K562 (cell line): ENCODE measurements around the gene ZSCAN12. TPM values are rescaled to one million over a fixed set of nuclear protein-coding genes. Genes with fewer than 3 reads are reported as not detected.

ENCODE experiments used
- ARID4B ChIP-seq: sonication (generic); formaldehyde crosslinking; IDR thresholded peaks from 2 replicates; pipeline ENCODE4 v1.8.0; 2022; ENCODE audit warnings: mild to moderate bottlenecking, missing genetic modification reagents
- CBFA2T3 ChIP-seq: fragments of 450-650 bp; IDR thresholded peaks from 2 replicates; pipeline ENCODE4 v1.6.1; 2017
- CBX2 ChIP-seq: fragments of 200-600 bp; sonication (generic); IDR thresholded peaks from one replicate; pipeline ENCODE4 v1.6.1; 2012; ENCODE audit warnings: mild to moderate bottlenecking, low read length, inconsistent platforms; ENCODE audit not compliant: insufficient read depth, poor library complexity, severe bottlenecking
- CCNT2 ChIP-seq: IDR thresholded peaks from 2 replicates; pipeline ENCODE4 v1.6.1; 2011; ENCODE audit warnings: borderline replicate concordance, low read depth, mild to moderate bottlenecking, moderate library complexity, mixed read lengths, low read length; ENCODE audit not compliant: insufficient read length; ENCODE audit errors: extremely low read depth
- CREM ChIP-seq: IDR thresholded peaks from 2 replicates; pipeline ENCODE4 v1.6.1; 2014; ENCODE audit warnings: antibody characterized with exemption, low read depth
- CTCFL ChIP-seq: IDR thresholded peaks from 2 replicates; pipeline ENCODE4 v1.6.1; 2011; ENCODE audit warnings: borderline replicate concordance, low read depth, mild to moderate bottlenecking, moderate library complexity, low read length; ENCODE audit not compliant: insufficient read depth, poor library complexity, severe bottlenecking
- HDAC8 ChIP-seq: fragments of 450-650 bp; IDR thresholded peaks from 2 replicates; pipeline ENCODE4 v1.6.1; 2016; ENCODE audit warnings: mild to moderate bottlenecking, missing genetic modification characterization, moderate library complexity, missing compliant biosample characterization
- MXD1 ChIP-seq: fragments of 250-450 bp; sonication (Bioruptor Pico); IDR thresholded peaks from 2 replicates; pipeline ENCODE4 v1.8.0; 2021; ENCODE audit warnings: borderline replicate concordance, mild to moderate bottlenecking, moderate library complexity; ENCODE audit not compliant: poor library complexity, severe bottlenecking
- PHF8 ChIP-seq: fragments of 200-600 bp; sonication (generic); IDR thresholded peaks from 2 replicates; pipeline ENCODE4 v1.6.1; 2012; ENCODE audit warnings: mixed run types, mild to moderate bottlenecking, inconsistent platforms, low read length, moderate library complexity, borderline replicate concordance
- PRMT5 ChIP-seq: sonication (generic); formaldehyde crosslinking; IDR thresholded peaks from 2 replicates; pipeline ENCODE4 v1.5.0; 2020; ENCODE audit warnings: missing genetic modification reagents
- RFX5 ChIP-seq: IDR thresholded peaks from 2 replicates; pipeline ENCODE4 v1.6.1; 2011; ENCODE audit warnings: low read depth, mild to moderate bottlenecking, improper control_type of control experiment, low read length
- SAP30 ChIP-seq: fragments of 200-600 bp; sonication (generic); IDR thresholded peaks from 2 replicates; pipeline ENCODE4 v1.6.1; 2012; ENCODE audit warnings: borderline replicate concordance, low read depth, mild to moderate bottlenecking, moderate library complexity, low read length, control low read depth, inconsistent platforms; ENCODE audit not compliant: insufficient read depth, poor library complexity, severe bottlenecking
- SIN3B ChIP-seq: fragments of 450-650 bp; IDR thresholded peaks from 2 replicates; pipeline ENCODE4 v1.6.1; 2017; ENCODE audit warnings: low read depth, mild to moderate bottlenecking, moderate library complexity
- TAF9B ChIP-seq: fragments of 450-650 bp; IDR thresholded peaks from 2 replicates; pipeline ENCODE4 v1.6.1; 2018; ENCODE audit warnings: mild to moderate bottlenecking; ENCODE audit not compliant: partially characterized antibody
- TEAD4 ChIP-seq, 2 experiments: sonication (generic) in 1 of 2; formaldehyde crosslinking in 1 of 2; IDR thresholded peaks; 2 replicates each; pipeline versions ENCODE4 v1.6.1 to v1.8.0; 2012 to 2022; ENCODE audit warnings: borderline replicate concordance in 1 of 2, inconsistent platforms in 1 of 2, low read length in 1 of 2, mild to moderate bottlenecking in 1 of 2, missing genetic modification reagents in 1 of 2
- ZC3H8 ChIP-seq: fragments of 450-650 bp; IDR thresholded peaks from 2 replicates; pipeline ENCODE4 v1.6.1; 2017
- ZNF280A ChIP-seq: fragments of 450-650 bp; IDR thresholded peaks from 2 replicates; pipeline ENCODE4 v1.6.1; 2018; ENCODE audit warnings: mild to moderate bottlenecking, low read depth; ENCODE audit not compliant: partially characterized antibody
- polyA plus RNA-seq, 8 experiments: library from polyadenylated mRNA; depleted of rRNA in 4 of 8; stranded (reverse) in 5 of 8; unstranded in 3 of 8; fragments of >200 nt; fragmentation: Nextera tagmentation in 2 of 8; fragmentation: Illumina TruSeq in 1 of 8; extraction: Ambion mirVana in 2 of 8; extraction: Trizol in 1 of 8; gene quantifications; 2 replicates each; pipeline versions ENCODE4 v1.2.1 to v1.2.3, GENCODE V29; 2011 to 2014; ENCODE audit warnings: inconsistent platforms in 1 of 8, missing spikeins in 1 of 8
- total RNA-seq, 7 experiments: library from RNA; depleted of rRNA in 6 of 7; stranded (reverse); fragments of >200 nt in 6 of 7; fragmentation: Illumina TruSeq in 2 of 7; extraction: Trizol in 2 of 7; gene quantifications; 2 replicates each; pipeline versions ENCODE4 v1.2.1 to v1.2.3, GENCODE V29; 2011 to 2021; ENCODE audit warnings: low replicate concordance in 1 of 7

Gene ZSCAN12
- total and polyA plus RNA-seq, 9 of the 15 experiments (the other 6 are each of a cell fraction or from before 2014, with no cell fraction given), result 2.5 to 19.6 (median 12.5) TPM

- TF ChIP-seq CTCFL, result peak; percentile 100
- TF ChIP-seq CREM, result peak; percentile 88
- TF ChIP-seq SAP30, result no peak
- TF ChIP-seq PHF8, result peak; percentile 99
- no peak for TF ChIP-seq CBX2
- peak; percentile 69; the same call in 1 of the 2 replicates for TF ChIP-seq ARID4B (CRISPR knock-in tag)
- TF ChIP-seq ZC3H8, result 0 out of 2 replicates have a peak, but pooled peaks have one; percentile 21
- no peak for TF ChIP-seq ZNF280A
- TF ChIP-seq TAF9B, result peak; percentile 97
- 0 out of 2 replicates have a peak, but pooled peaks have one; percentile 39 for TF ChIP-seq RFX5
- peak; percentile 29; the same call in 1 of the 2 replicates for TF ChIP-seq CBFA2T3
- TF ChIP-seq CCNT2, result peak; percentile 84
- TF ChIP-seq SIN3B, result peak; percentile 79
- TF ChIP-seq TEAD4 (IDR thresholded peaks at IDR 0.05; ENCODE audit: low read length), result peak; percentile 52
- TF ChIP-seq TEAD4 (CRISPR knock-in tag; IDR thresholded peaks at IDR 0.05; ENCODE audit: borderline replicate concordance), result no peak
- no peak for TF ChIP-seq PRMT5 (CRISPR knock-in tag)
- peak; percentile 76; the same call in 1 of the 2 replicates for TF ChIP-seq HDAC8 (tag)
- TF ChIP-seq MXD1 (CRISPR knock-in tag), result no peak
These were observed at the start of gene ZSCAN12 (continued) for GRCh38 chr6:28399350-28400121.
